DND-41 (cell line): ENCODE results near the gene DAB1.

ENCODE experiments used
- ATAC-seq: fragments of 200-7000 bp; cut with Tn5 transposase; 3 replicates; pipeline ENCODE4 v1.9.1; 2021; ENCODE audit warnings: low read depth; ENCODE audit not compliant: insufficient read depth
- DNase-seq: peaks from one replicate; pipeline ENCODE4 v3.0.0-alpha.2; 2020
- H2AFZ ChIP-seq: 2 replicates; pipeline ENCODE4 v1.6.0; 2012; ENCODE audit warnings: low read depth, low read length
- H3K27ac ChIP-seq: 2 replicates; pipeline ENCODE4 v1.5.1; 2012; ENCODE audit warnings: low read length, inconsistent platforms
- H3K27me3 ChIP-seq: fragments of 200-600 bp; sonication (generic); 2 replicates; pipeline ENCODE4 v1.6.0; 2012; ENCODE audit warnings: low read length, mild to moderate bottlenecking, inconsistent platforms; ENCODE audit not compliant: insufficient read depth, poor library complexity
- H3K36me3 ChIP-seq: 2 replicates; pipeline ENCODE4 v1.5.1; 2012; ENCODE audit warnings: low read length, inconsistent platforms; ENCODE audit not compliant: insufficient read depth
- H3K4me1 ChIP-seq: 2 replicates; pipeline ENCODE4 v1.5.1; 2012; ENCODE audit warnings: mild to moderate bottlenecking, low read length; ENCODE audit not compliant: insufficient read depth
- H3K4me2 ChIP-seq: 2 replicates; pipeline ENCODE4 v1.6.0; 2012; ENCODE audit warnings: mild to moderate bottlenecking, moderate library complexity, low read length, inconsistent platforms; ENCODE audit not compliant: insufficient read depth
- H3K4me3 ChIP-seq, 2 experiments: fragments of 200-600 bp in 1 of 2; shearing (Covaris generic) in 1 of 2; 2 replicates each; pipeline ENCODE4 v1.5.1; 2012 to 2016; ENCODE audit warnings: inconsistent platforms in 2 of 2, low read length in 2 of 2, mild to moderate bottlenecking in 2 of 2, low read depth in 1 of 2, moderate library complexity in 1 of 2
- H3K79me2 ChIP-seq: 2 replicates; pipeline ENCODE4 v1.6.0; 2012; ENCODE audit warnings: low read length, inconsistent platforms; ENCODE audit not compliant: insufficient read depth
- H3K9ac ChIP-seq: 2 replicates; pipeline ENCODE4 v1.6.0; 2012; ENCODE audit warnings: low read depth, mild to moderate bottlenecking, inconsistent platforms, low read length, moderate library complexity
- H3K9me3 ChIP-seq: 2 replicates; pipeline ENCODE4 v1.5.1; 2012; ENCODE audit warnings: low read length, moderate library complexity, mild to moderate bottlenecking, inconsistent platforms; ENCODE audit not compliant: insufficient read depth, severe bottlenecking
- H4K20me1 ChIP-seq: 2 replicates; pipeline ENCODE4 v1.6.0; 2012; ENCODE audit warnings: low read length; ENCODE audit not compliant: insufficient read depth
- CTCF ChIP-seq: IDR thresholded peaks from 2 replicates; pipeline ENCODE4 v1.5.1; 2012; ENCODE audit warnings: borderline replicate concordance, low read length, moderate library complexity, mild to moderate bottlenecking; ENCODE audit not compliant: poor library complexity, severe bottlenecking; ENCODE audit errors: extremely low read depth
- EZH2 ChIP-seq: IDR thresholded peaks from 3 replicates; pipeline ENCODE4 v1.6.1; 2012; ENCODE audit warnings: borderline replicate concordance, low read depth, mild to moderate bottlenecking, moderate library complexity, low read length, inconsistent platforms; ENCODE audit not compliant: severe bottlenecking

The DAB1 gene

GRCh38 chr1:57034713-57035112, 389.1 kb downstream of the DAB1 start:
- no peak overlapping the region for H3K27ac ChIP-seq
- TF ChIP-seq CTCF (no peak), EZH2 (no peak)
- no peaks in the 10 kb centered on the region for H3K9me3 ChIP-seq
- no peak overlapping the region for H2AFZ ChIP-seq
- no peak overlapping the region for H3K9ac ChIP-seq
- no peak overlapping the region for H3K4me3 ChIP-seq
- H4K20me1 ChIP-seq = no peaks in the 10 kb centered on the region
- no peak overlapping the region for H3K4me2 ChIP-seq
- ATAC-seq (no peak), DNase-seq (no peak)
- no peaks in the 10 kb centered on the region for H3K79me2 ChIP-seq
- H3K27me3 ChIP-seq = no peaks in the 10 kb centered on the region
- no peaks in the 10 kb centered on the region for H3K4me1 ChIP-seq
- no peaks in the 10 kb centered on the region for H3K36me3 ChIP-seq

DNA sequence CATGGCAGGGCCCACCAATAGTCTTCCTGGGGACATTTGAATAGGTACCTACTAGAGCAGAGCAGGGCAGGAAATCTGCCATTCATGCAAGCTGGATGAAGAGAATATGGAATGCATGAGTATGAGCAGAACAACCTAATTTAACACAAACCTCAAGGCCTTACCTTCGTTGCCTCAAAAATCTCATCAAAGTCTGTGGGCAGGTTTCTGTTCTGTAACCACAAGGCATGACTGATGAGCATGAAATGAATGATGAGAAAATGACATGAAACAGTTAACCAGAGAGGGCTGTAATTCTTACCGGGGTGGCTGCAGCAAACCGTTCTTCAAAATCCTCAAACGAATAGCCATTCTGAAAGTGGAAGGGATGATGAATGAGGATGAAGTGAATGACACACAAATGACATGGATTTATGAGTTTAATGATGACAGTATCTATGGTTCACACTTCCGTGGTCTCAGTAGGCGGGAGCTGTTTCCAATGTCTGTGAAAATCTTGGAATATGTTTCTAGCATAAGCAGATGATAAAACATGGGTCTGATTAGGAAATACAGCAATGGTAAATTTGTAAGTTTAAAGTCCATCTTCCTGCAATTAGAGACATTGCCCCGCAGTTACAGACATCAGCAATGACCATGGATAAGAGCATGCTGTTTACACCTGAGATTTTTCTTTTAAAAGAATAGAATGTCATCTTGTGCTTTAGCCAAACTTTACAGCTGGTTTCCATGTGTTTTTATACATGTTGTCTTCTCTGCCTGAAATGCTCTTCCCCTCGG, 390.4 kb downstream of the DAB1 start:
- TF ChIP-seq CTCF (no peak), EZH2 (no peak)
- H3K4me3 ChIP-seq = no peak overlapping the region
- H3K27ac ChIP-seq = no peak overlapping the region
- no peak overlapping the region for H3K4me2 ChIP-seq
- H2AFZ ChIP-seq = no peak overlapping the region
- no peaks in the 10 kb centered on the region for H3K79me2 ChIP-seq
- H3K27me3 ChIP-seq = no peaks in the 10 kb centered on the region
- H3K9ac ChIP-seq = no peak overlapping the region
- DNase-seq = no peak
- no peaks in the 10 kb centered on the region for H3K4me1 ChIP-seq
- H4K20me1 ChIP-seq = no peaks in the 10 kb centered on the region
- no peaks in the 10 kb centered on the region for H3K36me3 ChIP-seq
- H3K9me3 ChIP-seq = no peaks in the 10 kb centered on the region
- ATAC-seq = no peak

DNA sequence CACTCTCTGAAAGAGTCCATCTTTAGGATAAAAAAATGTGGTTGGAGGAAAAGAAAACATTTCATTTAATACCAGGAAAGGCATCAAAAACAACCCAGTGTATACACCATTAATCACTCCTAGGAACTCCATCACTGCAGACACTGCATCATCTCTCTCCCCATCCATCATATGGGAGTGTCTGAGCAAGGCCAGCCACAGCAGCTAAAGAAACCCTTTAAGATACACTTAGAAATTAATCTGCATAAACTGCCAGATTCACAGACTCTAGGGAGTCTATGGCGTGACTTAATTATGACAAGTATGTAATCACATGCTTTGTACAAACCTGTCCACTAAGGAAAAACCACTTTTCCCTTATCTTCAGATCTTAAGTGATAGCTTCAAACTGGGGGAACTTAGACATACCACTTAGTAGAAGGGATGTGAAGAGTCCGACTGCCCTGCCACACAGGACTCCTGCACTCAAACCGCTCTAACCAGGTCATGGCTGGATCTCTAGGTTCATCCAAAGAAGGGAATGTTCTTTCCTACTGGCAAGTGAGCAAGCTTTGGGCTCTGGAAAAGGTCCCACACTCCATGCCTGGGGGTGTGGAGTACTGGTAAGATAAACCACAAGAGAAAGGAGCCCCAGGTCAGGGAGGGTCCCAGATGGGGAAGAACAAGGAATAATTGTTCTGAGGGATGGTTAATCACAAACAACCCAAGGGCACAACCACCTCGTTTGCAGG, 397.1 kb downstream of the DAB1 start:
- no peaks in the 10 kb centered on the region for H3K4me1 ChIP-seq
- TF ChIP-seq CTCF (no peak), EZH2 (no peak)
- no peaks in the 10 kb centered on the region for H3K9me3 ChIP-seq
- no peak overlapping the region for H3K4me3 ChIP-seq
- H3K27ac ChIP-seq = no peak overlapping the region
- no peaks in the 10 kb centered on the region for H3K27me3 ChIP-seq
- H3K4me2 ChIP-seq = no peak overlapping the region
- ATAC-seq = no peak
- no peak overlapping the region for H3K9ac ChIP-seq
- no peak overlapping the region for H2AFZ ChIP-seq
- H3K79me2 ChIP-seq = no peaks in the 10 kb centered on the region
- no peaks in the 10 kb centered on the region for H4K20me1 ChIP-seq
- no peak for DNase-seq
- no peaks in the 10 kb centered on the region for H3K36me3 ChIP-seq
